Renal cortical epithelial cell (primary cell): ENCODE measurements around the gene HES7. TPM values are rescaled to one million over a fixed set of nuclear protein-coding genes. Genes with fewer than 3 reads are reported as not detected.
"Not testable (repeated sequence)": the region's sequence is repeated elsewhere in the genome, so short reads cannot be mapped to it uniquely, and the experiment has no call there.

Experiments
- DNase-seq: peaks from one replicate; pipeline ENCODE4 v3.0.0-alpha.2; 2011; ENCODE audit warnings: low read depth
- total RNA-seq: library from RNA; depleted of rRNA; stranded (reverse); fragments of >200 nt; gene quantifications from 2 replicates; pipeline ENCODE4 v1.2.3, GENCODE V29; 2014

Gene HES7
- total RNA-seq, 1 donor from 2014 or later = not detected

DNA sequence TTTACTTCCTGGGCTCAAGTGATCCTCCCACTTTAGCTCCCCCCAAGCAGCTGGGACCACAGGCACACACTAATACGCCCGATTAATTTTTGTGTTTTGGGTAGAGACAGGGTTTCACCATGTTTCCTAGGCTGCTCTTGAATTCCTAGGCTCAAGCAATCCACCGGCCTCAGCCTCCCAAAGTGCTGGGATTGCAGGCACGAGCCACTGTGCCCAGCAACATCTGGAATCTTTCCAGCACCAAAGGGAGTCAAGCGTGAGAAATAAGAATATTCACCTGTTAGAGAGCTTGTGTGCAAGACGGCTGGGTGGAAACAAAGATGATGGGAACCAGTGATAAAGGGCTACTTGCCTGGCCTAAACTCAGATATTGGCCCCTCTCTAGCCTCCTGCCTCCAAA lies 22.2 kb downstream of the HES7 start:
- DNase-seq = no peak

DNA sequence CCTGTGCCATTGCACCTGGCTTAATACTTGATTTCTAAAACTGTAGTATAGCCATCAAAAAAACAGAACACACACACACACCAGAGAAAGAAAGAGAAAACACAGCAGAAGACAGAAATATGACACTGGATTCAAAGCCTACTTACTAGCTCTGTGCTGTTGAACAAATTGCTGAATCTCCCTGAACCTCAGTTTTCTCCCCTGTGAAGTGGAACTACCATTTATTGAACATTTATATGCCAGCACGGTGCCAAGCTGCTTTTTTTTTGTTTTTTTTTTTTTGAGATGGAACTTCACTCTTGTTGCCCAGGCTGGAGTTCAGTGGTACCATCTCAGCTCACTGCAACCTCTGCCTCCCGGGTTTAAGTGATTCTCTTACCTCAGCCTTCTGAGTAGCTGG lies 23.1 kb downstream of the HES7 start:
- DNase-seq = no peak

DNA sequence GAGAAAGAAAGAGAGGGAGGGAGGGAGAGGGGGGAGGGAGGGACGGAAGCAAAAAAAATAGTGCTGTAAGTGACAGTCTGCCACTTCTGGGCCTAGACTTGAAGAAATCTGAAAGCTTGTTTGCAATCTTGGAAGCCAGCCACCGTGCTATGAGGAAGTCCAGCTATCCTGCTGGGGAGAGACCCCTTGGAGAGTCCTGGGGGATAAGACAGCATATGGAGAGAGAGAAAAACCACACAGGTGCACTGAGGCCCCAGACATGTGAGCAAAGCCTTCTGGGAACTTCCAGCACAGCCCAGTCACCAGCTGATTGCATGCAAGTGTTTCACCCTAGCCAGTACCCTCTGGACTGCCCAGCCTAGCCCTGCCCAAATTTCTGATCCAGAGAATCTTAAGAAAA lies 23.8 kb downstream of the HES7 start:
- DNase-seq = no peak

DNA sequence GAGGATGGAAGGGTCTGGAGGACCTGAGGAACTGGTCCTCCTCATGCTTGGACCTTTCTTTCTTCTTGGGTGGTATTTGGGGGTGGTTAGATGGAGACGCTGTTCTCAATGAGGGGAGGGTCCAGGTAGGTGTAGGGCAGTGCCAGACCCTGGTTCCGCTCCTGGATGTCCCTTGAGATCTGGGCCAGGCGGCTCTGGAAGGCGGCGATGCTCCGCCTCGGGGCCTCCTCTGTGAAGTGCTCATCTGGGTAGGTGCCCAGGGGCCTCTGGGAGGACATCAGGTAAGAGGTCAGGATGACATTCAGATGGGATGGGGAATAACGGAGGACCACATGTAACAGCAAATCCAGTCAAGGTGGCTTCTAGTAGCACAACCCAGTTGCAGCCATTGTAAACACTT lies 27.4 kb downstream of the HES7 start:
- DNase-seq = no peak

DNA sequence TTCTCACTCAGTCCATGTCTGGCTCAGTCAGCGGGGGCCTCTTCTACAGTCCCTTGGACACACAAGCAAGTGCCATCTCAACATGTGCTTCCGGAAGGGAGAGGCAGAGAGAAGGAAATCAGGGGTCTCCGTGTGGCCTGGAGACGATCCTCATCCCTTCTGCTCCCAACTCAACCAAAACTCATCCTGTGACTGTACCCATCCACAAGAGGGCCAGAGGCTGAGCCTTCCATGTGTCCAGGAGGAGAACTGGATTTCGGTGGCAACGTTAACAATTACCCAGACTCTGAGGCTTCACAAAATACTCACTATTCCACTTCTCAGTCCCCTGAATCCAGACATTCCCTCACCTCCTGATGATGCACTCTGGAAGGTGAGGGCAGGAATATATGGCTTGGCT lies 28.5 kb downstream of the HES7 start:
- no peak for DNase-seq

DNA sequence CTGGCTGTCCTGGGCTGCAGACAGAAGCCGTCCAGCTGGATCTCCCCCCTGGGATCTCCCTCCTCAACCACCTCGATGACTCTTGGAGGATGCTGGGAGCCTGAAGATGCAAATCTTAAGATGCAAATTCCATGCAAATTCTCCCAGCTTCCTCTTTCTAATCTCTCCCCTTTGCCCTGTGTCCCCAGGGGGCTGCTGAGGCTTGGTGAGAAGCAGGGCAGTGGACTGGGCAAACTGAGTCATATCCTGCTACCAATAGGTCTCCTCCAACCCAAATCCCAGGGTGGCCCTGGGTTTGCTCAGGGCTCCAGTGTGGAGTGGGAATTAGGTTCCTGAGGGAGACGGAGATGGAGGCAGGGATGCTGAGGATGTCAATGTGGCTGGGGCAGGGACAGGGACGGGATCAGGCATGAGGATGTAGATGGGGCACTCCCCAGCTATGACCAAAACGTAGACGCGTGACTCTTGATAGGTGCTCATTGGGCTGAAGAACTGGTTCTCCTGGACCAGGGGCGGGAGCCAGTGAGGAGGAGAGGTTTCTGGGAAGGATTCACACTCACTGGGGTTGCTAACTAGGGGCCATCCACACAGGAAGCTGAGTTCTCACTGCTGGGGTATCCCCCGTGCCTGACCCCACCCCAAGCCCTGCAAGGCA lies 32.7 kb downstream of the HES7 start:
- no peak for DNase-seq

DNA sequence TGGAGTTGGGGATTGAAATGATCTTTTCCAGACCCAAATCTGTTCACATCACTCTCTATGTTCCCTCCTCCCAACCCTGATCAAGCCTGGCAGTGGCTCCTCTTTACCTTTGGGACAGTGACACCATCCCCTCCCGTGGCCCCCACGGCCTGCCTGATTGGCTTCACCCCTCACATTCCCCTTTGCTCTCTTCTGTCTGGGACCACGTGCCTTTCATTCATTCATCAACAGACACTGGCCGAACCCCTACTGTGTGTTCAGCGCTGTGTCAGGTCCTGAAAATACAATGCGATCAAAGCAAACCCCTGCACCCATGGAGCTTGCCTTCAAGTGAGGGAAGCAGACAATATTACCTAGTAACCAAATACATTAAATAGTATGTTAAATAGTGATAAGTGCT lies 34.2 kb downstream of the HES7 start:
- no peak for DNase-seq

DNA sequence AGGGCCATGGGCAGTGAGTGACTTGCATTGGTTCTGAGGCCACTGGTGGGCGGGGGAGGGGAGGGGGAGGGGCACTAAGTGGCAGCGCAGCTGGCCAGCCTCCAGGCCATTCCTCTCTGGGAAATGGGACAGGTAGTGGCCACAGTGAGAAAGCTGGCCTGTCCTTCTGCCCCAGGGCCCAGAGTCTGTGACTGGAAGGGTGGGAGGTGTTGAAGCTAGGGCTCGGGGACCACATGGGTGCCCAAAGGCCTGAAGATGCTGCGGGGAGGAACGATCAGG lies 36.0 kb downstream of the HES7 start:
- no peak for DNase-seq

DNA sequence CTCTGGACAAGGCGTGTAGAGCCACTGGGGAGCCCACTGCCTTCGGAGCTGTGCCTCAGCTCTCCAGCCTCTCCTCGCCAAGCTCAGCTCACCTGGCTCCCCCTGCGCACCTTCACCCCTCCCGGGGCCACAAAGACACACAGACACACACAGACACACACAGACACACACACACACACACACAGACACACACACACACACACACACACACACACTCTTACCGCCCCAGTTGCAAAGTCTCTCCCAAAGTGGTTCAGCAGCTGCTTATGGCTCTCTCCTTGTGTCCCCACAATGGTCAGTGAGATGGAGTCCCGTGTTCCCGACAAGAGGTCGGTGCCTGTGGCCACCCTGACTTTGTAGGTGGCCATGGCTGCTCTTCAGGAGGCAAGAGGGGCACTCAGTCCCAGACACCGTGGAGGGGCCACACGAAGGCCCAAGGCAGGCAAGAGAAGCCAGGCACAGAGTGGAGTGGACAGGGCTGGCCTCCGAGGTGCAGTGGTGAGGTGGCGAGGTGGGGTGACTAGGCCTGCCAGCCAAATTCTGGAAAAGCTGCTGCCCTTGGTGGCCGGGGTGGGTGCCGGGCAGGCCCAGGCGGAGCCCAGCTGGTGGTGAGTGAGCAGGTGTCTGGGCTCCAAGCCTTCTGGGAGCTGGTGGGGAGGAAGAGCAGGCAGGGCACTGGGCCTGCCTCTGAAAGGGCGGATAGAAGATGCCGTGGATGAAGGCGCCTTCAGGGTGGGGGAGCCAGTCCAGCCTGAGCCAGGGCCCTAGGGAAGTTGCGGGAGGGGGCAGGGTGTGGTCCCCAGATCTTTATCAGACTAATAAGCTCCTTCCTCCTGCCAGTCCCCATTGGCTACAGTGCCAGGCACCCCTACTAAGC lies 36.6 kb downstream of the HES7 start, which contains the start of gene ALOX12B:
Gene ALOX12B (minus strand): TSS at position 642 of the 877 bp plus-strand sequence. CDS start 274 bp downstream, at position 368.
- DNase-seq = no peak

DNA sequence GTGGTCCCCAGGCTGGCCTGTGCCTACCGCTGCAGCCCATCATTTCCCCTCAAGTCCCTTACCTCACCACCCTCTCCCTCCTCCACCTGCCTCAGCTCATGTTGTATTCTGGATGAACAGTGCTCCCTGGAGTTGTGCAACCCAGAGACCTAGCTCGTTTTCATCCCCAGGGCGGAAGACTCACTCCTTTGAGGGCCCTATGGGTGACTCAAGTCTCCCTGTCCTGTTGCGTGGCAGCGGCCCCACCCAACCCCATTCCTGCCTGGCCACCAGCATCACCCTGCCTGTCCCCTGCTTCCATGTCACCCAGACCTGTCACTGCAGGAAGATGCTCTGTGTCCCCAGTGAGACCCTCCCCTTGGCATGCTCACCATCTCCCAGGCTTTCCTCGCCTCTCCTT lies 39.7 kb downstream of the HES7 start:
- no peak for DNase-seq

DNA sequence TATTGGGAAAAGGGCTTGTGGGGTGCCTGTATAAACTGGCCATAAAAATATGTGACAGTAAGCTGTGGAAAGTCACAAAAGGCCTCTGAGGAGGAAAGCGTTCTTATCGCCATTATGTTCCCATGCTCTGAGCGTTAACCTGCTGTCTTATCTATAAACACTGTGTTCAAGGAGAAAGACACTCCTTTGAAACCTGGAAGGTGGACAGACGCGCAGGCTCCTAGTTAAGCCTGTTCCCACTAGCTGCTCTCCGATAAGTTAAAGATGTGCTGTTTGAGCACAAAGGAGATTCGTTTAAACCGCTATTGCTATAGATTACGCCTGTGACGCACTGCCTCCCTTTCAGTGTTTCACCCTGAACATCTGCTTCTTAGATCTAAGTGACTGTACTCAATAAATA lies 41.6 kb downstream of the HES7 start:
- no peak for DNase-seq

DNA sequence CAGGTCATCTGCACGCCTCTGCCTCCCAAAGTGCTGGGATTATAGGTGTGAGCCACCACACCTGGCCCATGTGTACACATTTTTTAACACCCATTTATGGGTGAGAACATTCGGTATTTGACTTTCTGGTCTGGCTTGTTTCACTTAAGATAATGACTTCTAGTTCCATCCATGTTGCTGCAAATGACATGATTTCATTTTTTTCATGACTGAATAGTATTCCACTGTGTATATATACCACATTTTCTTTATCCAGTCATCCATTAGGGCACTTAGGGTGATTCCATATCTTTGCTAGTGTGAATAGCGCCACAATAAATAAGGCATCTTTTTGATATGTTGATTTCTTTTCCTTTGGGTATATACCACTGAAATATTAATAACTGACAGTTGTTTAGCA lies 42.0 kb downstream of the HES7 start:
- no peak for DNase-seq

DNA sequence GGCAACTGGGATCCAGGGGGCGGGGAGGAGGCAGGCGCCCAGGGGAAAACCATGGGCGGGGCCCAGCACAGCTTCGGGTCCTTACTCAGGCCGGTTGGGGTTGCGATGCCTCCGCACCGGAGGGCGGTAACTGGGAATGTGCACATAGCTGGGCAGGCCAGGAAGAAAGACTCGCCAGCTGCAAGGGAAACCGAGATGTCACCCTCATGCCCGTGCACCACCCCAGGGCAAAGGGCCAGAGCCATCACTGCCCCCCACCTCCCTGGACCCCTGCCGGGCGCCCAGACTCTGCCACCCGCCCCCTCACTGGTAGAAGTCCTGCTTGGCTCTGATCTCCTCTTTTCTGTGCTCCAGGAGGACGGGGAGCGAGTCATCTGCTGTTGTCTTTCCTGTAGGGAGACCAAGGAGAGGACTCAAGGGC lies 43.1 kb downstream of the HES7 start:
- no peak for DNase-seq

DNA sequence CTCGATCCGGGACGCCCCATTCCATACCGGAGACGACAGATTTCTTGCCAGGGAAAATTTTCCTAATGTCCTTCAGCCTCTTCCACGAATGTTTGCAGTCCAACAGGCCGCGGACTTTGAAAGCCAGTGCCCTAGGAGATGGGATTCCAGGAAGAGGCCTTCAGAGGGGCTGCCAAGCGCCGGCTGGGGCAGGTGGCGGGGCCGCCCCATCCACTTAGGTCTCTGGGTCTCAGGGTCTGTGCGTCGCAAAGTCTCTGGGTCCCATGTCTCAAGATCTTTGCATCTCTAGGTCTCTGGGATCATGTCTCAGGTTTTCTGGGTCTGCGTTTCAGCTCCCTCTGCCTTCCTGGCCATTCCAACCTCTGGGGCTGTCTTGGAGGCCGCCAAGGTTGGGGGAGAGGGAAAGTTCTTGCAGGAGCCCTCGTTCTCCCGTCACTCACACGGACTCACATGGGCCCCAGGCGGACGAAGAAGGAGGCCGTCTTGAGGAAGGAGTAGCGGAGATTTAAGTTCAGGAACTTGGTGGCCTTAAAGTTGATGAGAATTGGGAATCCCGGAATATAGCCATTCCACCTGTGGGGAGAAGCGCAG lies 43.6 kb downstream of the HES7 start:
- DNase-seq = no peak

DNA sequence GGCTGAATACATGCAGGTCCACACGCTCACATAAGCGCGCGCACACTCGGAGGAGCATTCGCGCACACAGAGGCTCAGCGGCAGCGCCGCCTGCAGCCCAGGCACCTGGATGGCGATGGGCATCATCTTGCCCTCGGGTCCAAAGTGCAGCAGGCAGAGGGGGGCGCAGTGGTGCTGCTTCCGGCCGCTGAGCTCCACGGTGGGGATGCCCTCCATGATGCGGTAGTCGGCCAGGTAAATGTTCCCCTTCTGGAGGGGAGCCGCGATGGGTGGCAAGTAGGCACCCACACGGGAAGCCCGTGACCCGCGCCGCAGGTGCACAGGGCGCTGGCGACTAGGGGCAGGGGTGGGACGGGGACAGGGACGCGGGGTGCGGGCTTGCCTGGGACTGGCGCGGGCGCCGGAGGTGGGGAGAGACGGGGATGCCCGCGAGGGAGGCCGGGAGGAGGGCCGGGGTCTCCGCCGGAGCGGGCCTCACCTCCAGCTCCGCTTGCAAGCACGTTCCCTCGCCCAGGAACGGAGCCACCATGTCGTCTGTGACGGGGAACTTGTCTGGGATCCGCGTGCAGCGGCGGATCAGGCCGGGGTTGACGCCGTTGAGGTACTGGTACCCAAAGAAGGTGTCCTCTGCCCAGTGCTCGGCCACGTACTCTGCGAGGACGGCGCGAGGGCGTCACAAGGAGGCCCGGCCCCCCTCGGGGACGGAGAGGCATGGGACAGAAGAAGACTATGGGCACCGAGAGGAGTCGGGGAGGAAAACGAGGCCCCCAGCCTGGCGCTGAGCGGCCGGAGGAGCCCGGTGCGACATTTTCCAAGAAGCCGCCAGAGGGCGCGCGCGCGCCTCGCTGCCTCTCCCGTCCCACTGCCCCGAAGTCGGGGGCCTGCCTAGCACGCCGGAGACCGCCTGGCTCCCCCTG lies 44.4 kb downstream of the HES7 start:
- DNase-seq = no peak

DNA sequence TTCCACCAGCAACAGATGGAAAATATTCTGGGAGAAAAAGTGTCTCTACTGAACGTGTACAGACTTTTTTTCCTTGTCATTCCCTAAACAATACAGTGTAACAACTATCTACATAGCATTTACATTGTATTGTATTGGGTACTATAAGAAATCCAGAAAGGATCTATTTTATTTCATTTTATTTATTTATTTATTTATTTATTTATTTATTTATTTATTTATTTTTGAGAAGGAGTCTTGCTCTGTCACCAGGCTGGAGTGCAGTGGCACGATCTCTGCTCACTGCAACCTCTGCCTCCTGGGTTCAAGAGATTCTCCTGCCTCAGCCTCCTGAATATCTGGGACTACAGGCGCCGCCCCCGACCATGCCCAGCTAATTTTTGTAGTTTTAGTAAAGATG lies 46.0 kb downstream of the HES7 start:
- DNase-seq = not testable (repeated sequence)

DNA sequence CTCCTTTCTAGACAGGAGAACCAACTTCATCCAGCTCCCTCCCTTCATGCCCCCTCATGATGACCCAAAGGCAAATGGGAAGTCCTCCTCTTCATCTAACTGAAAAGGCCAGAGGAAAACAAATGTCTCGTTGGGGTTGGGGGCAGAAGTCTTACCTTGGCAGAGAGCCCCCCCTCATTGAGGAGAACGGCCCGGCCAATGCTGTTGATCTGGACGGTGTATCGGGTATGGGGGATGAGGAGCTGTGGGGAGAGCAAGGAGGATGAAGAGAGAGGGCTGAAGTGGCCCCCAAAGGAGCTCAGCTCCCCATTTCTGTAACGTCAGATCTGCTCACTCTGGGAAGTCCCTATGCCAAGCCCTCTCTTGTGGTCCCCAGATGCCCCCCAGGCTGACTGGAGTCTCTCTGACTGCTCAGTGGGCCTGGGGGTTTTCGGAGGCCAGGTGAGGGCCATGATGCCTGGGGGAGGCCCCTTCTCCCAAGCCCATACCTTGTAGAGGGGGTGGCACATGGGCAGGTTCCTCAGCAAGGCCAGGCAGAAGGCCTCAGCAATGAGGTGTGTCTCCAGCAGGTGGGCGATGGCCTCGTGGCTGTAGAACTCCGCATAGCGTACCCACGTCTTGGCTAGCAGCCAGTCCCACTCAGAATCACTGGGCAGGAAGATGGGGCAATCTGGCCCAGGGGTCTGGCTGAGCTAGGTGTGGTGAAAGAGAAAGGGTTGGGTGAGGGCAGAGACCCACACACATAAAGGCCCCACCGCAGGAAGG lies 47.2 kb downstream of the HES7 start:
- DNase-seq = no peak

DNA sequence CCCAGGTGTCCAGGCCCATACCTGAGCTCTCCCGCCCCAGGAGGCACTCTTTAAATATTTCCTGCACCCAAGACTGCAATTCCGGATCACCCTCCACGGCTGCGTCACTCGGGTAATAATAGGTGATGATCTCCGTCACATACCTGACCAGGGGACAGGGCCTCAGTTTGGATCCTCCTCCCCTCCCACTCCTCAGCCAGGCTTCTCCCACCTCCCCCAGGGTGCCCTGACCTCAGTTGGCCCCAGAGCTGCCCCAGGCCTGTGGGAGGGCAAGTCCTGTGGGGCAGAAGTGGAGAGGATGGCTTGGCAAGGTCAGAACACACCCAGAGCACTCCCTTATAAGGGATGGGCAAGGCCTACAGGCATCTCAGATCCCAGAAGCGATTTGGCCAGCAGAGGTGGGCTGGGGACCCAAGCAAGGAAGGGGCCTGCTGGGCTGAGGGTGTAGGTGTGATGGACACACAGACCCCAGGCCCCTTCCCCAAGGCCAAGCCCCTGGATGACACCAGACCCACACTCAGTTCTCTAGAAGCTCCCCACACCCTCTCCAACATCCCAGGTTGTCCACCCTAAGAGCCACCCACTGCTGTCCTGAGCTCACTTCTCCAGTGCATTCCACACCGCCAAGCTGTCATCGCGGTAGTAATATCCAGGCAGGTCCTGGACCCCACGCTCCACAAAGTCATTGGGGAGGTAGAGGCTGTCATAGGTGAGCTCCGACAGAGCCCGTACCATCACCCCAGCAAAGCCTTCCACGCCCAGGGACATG lies 48.1 kb downstream of the HES7 start:
- DNase-seq = no peak

DNA sequence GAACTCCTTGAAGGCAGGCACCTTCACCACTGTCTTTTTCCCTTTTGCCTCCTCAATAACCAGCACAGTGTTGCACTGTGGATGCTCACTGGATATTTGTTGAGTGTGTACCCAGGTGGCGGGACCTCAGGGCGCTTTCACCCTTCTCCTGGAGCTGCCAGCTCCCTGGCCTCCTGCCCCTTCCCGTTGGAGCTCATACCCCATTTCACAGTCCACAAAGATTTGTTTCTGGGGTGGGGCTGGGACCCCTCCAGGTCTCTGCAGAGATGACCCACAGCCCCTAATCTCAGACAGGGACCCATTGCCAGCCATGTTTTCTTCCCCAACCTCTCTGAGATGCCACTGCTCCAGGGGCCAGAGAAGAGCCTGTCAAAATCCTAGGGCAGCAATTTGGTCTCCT lies 48.8 kb downstream of the HES7 start:
- DNase-seq = no peak

DNA sequence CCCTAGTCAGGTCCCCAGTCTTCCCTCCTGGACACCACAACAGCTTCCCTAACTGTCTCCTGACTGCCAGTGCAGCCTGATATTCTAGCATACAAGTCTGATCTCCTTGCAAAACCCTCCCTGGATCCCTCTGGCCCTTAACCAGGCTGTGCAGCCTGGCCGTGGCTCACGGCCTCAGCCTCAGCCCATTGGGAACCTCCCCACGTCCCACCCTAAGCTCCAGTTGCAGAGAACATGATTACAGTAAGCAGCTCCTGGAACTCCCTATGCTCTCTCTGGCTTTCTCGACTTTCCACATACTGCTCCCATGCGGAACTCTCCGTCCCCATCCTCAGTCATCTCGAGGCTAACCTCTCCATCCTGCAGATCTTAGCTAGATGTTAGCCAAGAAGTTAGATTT lies 49.4 kb downstream of the HES7 start:
- no peak for DNase-seq
